GM20000 (cell line): ENCODE measurements around the gene RPS6KA2.

ENCODE experiments used
- DNase-seq: peaks from one replicate; pipeline ENCODE4 v3.0.0; 2012; ENCODE audit warnings: low spot score
- TF ChIP-seq, protein P1 (sequence below): IDR thresholded peaks from 2 replicates; pipeline ENCODE4 v1.5.1; 2012; ENCODE audit warnings: mild to moderate bottlenecking, control low read depth; ENCODE audit errors: extremely low read depth, missing control alignments

Gene RPS6KA2

DNA sequence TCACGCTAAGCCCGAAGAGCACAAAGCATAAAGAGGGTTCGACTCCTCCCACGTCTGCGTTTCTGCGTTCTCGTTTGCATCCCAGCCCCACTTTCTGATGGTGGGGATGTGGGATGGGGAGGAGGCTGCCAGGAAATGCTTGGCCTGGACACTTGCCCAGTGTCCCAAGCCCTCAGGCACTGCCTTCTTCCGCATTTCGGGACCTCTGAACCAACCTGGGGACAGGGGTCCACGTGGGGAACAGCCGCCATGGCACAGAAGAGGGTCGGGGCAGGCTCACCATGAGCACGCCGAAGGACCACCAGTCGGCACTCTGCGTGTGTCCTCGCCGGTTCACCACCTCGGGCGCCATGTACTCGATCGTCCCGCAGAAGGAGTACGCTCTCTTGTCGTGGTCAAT lies 128.8 kb downstream of the RPS6KA2 start:
- no peak for DNase-seq
- TF ChIP-seq, protein P1, sequence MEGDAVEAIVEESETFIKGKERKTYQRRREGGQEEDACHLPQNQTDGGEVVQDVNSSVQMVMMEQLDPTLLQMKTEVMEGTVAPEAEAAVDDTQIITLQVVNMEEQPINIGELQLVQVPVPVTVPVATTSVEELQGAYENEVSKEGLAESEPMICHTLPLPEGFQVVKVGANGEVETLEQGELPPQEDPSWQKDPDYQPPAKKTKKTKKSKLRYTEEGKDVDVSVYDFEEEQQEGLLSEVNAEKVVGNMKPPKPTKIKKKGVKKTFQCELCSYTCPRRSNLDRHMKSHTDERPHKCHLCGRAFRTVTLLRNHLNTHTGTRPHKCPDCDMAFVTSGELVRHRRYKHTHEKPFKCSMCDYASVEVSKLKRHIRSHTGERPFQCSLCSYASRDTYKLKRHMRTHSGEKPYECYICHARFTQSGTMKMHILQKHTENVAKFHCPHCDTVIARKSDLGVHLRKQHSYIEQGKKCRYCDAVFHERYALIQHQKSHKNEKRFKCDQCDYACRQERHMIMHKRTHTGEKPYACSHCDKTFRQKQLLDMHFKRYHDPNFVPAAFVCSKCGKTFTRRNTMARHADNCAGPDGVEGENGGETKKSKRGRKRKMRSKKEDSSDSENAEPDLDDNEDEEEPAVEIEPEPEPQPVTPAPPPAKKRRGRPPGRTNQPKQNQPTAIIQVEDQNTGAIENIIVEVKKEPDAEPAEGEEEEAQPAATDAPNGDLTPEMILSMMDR = no peak

DNA sequence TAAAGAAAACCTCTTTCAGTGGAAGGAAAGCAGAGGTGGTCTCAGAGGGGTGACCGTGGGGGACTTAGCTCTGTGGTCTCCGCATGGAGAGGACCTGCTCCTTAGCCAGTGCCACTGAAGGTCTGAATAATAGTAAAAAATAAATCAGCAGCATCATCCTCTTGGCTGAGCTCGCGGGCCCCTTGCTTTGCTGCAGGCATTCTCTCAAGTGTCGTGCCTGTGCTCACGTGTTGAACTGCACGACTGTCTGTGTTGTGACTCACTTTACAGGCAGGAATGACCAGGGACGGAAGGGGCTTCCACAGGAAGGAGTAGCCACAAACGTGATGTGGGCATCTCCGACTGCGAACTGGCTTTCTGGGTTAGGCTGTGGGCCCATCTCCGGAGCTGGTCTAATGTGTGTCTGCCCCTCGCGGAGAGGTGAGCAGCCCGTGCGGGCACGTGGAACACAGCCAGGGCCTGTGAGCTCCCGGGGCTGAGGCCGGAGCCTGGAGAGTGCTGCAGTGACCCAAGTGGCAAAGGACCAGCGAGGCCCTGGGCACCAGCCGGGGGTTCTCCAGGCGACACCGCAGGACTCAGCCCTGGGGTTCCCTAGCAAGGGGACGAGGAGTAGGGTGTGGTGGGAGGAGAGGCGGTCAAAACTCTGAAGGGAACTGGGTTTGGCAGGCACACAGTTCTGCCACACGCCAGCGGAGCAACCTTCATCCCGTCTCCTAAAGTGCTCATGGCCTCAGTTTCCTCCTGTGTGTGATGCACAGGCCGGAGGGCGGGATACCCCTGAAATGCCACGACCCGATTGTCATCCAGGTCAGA lies 129.8 kb downstream of the RPS6KA2 start:
- no peak for DNase-seq
- TF ChIP-seq, protein P1 = no peak

DNA sequence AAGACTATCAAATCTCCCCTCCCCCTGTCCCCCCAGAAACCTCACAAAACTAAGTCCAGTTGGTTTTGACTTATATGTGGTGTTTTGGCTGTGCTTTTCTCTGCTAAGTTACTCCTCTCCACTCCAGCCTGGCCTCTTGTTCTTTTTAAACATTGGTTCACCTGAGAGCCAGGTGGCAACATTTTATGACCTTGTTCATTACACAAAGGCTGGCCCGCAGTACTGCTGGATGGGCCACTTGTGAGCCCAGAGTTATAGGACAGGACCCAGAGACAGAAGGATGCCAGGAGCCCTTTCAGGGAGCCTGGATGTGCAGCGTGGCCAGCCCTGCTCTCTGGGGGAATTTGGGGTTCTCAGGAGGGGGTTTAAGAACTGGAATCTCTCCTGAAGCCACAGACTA lies 130.6 kb downstream of the RPS6KA2 start:
- DNase-seq = no peak
- TF ChIP-seq, protein P1 = no peak

DNA sequence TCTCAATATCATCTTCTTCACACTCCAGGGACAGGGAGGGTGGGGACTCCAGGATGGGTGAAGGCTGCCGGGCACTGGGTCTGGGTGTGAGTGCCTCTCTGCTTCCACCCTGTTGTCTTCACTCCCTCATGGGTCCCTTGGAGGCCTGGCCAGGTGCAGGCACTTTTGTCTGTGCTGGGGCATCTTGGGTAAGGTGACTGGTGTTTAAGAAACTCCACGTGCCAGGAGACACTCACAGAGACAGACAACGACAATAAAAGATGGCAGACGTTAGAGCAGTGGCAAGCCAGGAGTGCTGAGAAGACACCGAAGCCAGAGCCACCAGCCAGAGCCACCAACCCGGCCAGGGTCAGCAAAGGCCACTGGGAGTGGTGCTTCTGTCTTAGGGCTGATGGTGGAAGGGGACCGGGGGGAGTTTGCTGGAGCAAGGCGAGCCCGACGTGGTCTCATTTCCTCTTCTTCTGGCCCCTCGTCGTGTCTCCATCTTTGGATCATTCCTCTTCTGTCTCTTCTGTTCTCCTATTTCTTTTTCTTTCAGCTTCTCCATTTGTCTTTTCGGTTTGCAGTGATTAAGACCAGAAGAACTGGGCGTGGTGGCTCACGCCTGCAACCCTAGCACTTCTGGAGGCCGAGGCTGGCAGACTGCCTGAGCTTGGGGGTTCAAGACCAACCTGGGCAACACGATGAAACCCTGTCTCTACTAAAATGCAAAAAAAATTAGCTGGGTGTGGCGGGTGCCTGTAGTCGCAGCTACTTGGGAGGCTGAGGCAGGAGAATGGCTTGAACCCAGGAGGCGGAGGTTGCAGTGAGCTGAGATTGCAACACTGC lies 131.3 kb downstream of the RPS6KA2 start:
- no peak for DNase-seq
- TF ChIP-seq, protein P1 = no peak

DNA sequence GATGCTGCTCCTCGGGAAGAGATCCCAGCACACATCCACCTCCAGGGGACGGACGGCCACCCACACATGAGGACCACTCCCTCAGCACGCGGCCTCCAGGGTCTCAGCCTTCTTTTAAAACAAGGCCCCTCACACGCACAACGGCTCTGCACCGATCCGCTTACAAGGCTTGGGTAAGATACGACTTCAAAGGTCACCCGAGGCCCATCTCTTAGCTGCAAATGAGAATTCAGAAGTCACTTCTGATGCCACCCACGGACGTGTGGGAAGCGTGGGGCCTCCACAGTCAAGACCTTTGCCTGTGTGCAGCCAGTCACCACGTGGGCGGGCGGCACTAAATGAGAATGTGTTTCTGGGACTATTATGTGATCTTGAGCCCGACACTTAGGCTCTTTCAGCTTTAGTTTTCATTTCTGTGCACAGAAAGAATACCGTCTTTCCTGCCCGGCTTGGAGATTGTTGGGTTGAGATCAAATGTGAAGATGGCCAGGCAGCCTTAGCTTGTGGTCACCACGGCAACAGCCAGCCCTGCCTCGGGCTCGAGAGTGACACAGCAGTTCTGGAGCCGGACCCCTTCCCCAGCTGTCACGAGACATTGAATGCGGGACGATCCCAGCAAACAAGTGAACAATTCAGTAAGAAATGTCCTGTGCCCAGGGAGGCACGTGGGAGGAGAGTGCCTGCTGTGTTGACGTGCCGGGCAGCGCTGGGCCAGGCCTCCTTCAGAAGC lies 132.1 kb downstream of the RPS6KA2 start:
- no peak for DNase-seq
- TF ChIP-seq, protein P1 = no peak

DNA sequence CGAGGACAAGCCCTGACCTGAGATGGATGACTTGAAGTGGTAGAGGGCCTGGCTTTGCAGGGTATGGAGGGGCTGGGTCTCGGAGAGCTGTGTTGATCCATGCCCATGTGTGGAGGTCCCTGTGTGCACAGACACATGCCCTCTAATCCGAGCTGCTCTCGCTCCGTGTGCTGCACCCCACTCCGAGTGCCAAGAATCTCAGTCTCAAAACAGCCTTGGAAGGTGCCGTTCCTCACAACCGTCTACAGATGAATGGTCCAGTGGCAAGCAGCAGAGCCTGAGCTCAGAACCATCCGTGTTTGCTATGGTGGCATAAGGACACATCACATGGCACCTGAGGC lies 133.0 kb downstream of the RPS6KA2 start:
- no peak for DNase-seq
- TF ChIP-seq, protein P1 = no peak
